SK-N-SH (cell line): ENCODE results near the gene TNNT2. TPM values are rescaled to one million over a fixed set of nuclear protein-coding genes. Genes with fewer than 3 reads are reported as not detected.

Source experiments
- CTCF ChIA-PET: fragments of 300-600, 350-600 bp; formaldehyde crosslinking; extraction: SDS; loops from one replicate; lab custom pipeline; 2021; lab: Yijun Ruan, JAX
- POLR2A ChIA-PET: fragments of 350-600 bp; sonication (Branson Sonifier 250); formaldehyde crosslinking; extraction: SDS; loops from one replicate; lab custom pipeline; 2020; ENCODE audit warnings: antibody characterized with exemption, inconsistent platforms; lab: Yijun Ruan, JAX
- DNase-seq: peaks from one replicate; pipeline ENCODE4 v3.0.0; 2012
- H2AFZ ChIP-seq: fragments of 200-600 bp; sonication (generic); 2 replicates; pipeline ENCODE4 v1.8.1; 2016; ENCODE audit warnings: antibody characterized with exemption, mild to moderate bottlenecking, low read depth
- H3F3A ChIP-seq: fragments of 200-600 bp; sonication (generic); replicated peaks from 2 replicates; pipeline ENCODE3; 2016; ENCODE audit warnings: antibody characterized with exemption, mild to moderate bottlenecking; ENCODE audit not compliant: insufficient read depth
- H3K27ac ChIP-seq, 2 experiments: fragments of 200-500 bp in 1 of 2; fragments of 200-600 bp in 1 of 2; sonication (Bioruptor generic) in 1 of 2; sonication (generic), shearing (Covaris generic) in 1 of 2; 2 replicates each; pipeline versions ENCODE4 v1.5.1 to v1.6.1; 2014 to 2016; ENCODE audit warnings: low read depth in 2 of 2, inconsistent platforms in 1 of 2, low read length in 1 of 2, mild to moderate bottlenecking in 1 of 2, mixed read lengths in 1 of 2
- H3K27me3 ChIP-seq: fragments of 200-600 bp; sonication (generic), shearing (Covaris generic); 2 replicates; pipeline ENCODE4 v1.6.1; 2016; ENCODE audit warnings: mixed run types; ENCODE audit not compliant: insufficient read depth
- H3K36me3 ChIP-seq, 2 experiments: fragments of 200-500 bp in 1 of 2; fragments of 200-600 bp in 1 of 2; sonication (Bioruptor generic) in 1 of 2; sonication (generic) in 1 of 2; replicated peaks in 1 of 2; 2 replicates each; pipeline versions ENCODE3 to v1.5.1; 2014 to 2016; ENCODE audit warnings: low read length in 1 of 2, mild to moderate bottlenecking in 1 of 2; ENCODE audit not compliant: insufficient read depth in 2 of 2, control insufficient read depth in 1 of 2
- H3K4me1 ChIP-seq, 2 experiments: fragments of 200-500 bp in 1 of 2; fragments of 200-600 bp in 1 of 2; sonication (Bioruptor generic) in 1 of 2; sonication (generic), shearing (Covaris generic) in 1 of 2; 2 replicates each; pipeline versions ENCODE4 v1.5.1 to v1.6.1; 2014 to 2016; ENCODE audit warnings: low read depth in 1 of 2, low read length in 1 of 2, mixed run types in 1 of 2; ENCODE audit not compliant: insufficient read depth in 2 of 2, control insufficient read depth in 1 of 2
- H3K4me2 ChIP-seq: fragments of 200-600 bp; sonication (generic), shearing (Covaris generic); 2 replicates; pipeline ENCODE4 v1.6.1; 2017; ENCODE audit warnings: mixed run types
- H3K4me3 ChIP-seq, 2 experiments: fragments of 200-500 bp in 1 of 2; fragments of 200-600 bp in 1 of 2; sonication (Bioruptor generic) in 1 of 2; sonication (generic), shearing (Covaris generic) in 1 of 2; 2 replicates each; pipeline versions ENCODE4 v1.5.1 to v1.8.1; 2014 to 2016; ENCODE audit warnings: low read depth in 2 of 2, inconsistent platforms in 1 of 2, low read length in 1 of 2, mild to moderate bottlenecking in 1 of 2, mixed read lengths in 1 of 2, moderate library complexity in 1 of 2
- H3K79me2 ChIP-seq: fragments of 200-600 bp; sonication (generic); 2 replicates; pipeline ENCODE4 v1.8.1; 2017; ENCODE audit warnings: mild to moderate bottlenecking; ENCODE audit not compliant: insufficient read depth
- H3K9ac ChIP-seq: fragments of 200-600 bp; sonication (generic); 2 replicates; pipeline ENCODE4 v1.6.1; 2017; ENCODE audit warnings: mixed run types
- H3K9me2 ChIP-seq: fragments of 200-600 bp; sonication (generic); 2 replicates; pipeline ENCODE4 v1.6.1; 2017; ENCODE audit warnings: mixed run types
- H3K9me3 ChIP-seq: fragments of 200-600 bp; sonication (generic); 2 replicates; pipeline ENCODE4 v1.6.1; 2017; ENCODE audit warnings: mixed run types, mild to moderate bottlenecking, moderate library complexity
- H4K20me1 ChIP-seq: fragments of 200-600 bp; sonication (generic); 2 replicates; pipeline ENCODE4 v1.6.1; 2017; ENCODE audit warnings: mild to moderate bottlenecking, mixed run types; ENCODE audit not compliant: insufficient read depth
- CHD2 ChIP-seq: fragments of 150-350 bp; IDR thresholded peaks from 2 replicates; pipeline ENCODE4 v1.6.1; 2018; ENCODE audit warnings: low read length; ENCODE audit not compliant: partially characterized antibody
- ELF1 ChIP-seq: IDR thresholded peaks from 2 replicates; pipeline ENCODE4 v1.4.0; 2012
- EP300 ChIP-seq, 2 experiments: IDR thresholded peaks; 2 replicates each; pipeline versions ENCODE4 v1.4.0 to v1.6.1; 2012; ENCODE audit warnings: borderline replicate concordance in 1 of 2, low read depth in 1 of 2, low read length in 1 of 2
- FOSL2 ChIP-seq: IDR thresholded peaks from 2 replicates; pipeline ENCODE4 v1.4.0; 2012; ENCODE audit warnings: low read depth, mild to moderate bottlenecking, moderate library complexity, borderline replicate concordance
- FOXJ3 ChIP-seq: sonication (generic); formaldehyde crosslinking; IDR thresholded peaks from 2 replicates; pipeline ENCODE4 v1.5.1; 2020; ENCODE audit warnings: mild to moderate bottlenecking, missing genetic modification reagents
- FOXM1 ChIP-seq: IDR thresholded peaks from 2 replicates; pipeline ENCODE4 v1.4.0; 2012; ENCODE audit warnings: low read depth, mild to moderate bottlenecking
- JUND ChIP-seq: IDR thresholded peaks from 2 replicates; pipeline ENCODE4 v1.4.0; 2012
- MAX ChIP-seq: IDR thresholded peaks from 2 replicates; pipeline ENCODE4 v1.4.0; 2012; ENCODE audit warnings: low read depth
- MEF2A ChIP-seq: IDR thresholded peaks from 2 replicates; pipeline ENCODE4 v1.4.0; 2012; ENCODE audit warnings: low read depth, borderline replicate concordance
- MXI1 ChIP-seq: IDR thresholded peaks from 2 replicates; pipeline ENCODE4 v1.6.1; 2012; ENCODE audit warnings: mild to moderate bottlenecking, low read depth, low read length, improper control_type of control experiment
- NFIC ChIP-seq: IDR thresholded peaks from 2 replicates; pipeline ENCODE4 v1.4.0; 2012; ENCODE audit warnings: borderline replicate concordance
- NRF1 ChIP-seq: IDR thresholded peaks from 2 replicates; pipeline ENCODE4 v1.6.1; 2012; ENCODE audit warnings: low read depth, mild to moderate bottlenecking, low read length
- RCOR1 ChIP-seq: fragments of 150-350 bp; IDR thresholded peaks from 2 replicates; pipeline ENCODE4 v1.6.1; 2017; ENCODE audit warnings: antibody characterized with exemption, low read length
- RXRA ChIP-seq: IDR thresholded peaks from 2 replicates; pipeline ENCODE4 v1.4.0; 2012; ENCODE audit warnings: low read depth, mild to moderate bottlenecking, borderline replicate concordance
- SIN3A ChIP-seq: IDR thresholded peaks from 2 replicates; pipeline ENCODE4 v1.6.1; 2012; ENCODE audit warnings: low read depth, mild to moderate bottlenecking, low read length, moderate library complexity, borderline replicate concordance
- TAF1 ChIP-seq: IDR thresholded peaks from 2 replicates; pipeline ENCODE4 v1.6.1; 2012; ENCODE audit warnings: low read depth, mild to moderate bottlenecking, low read length, moderate library complexity, borderline replicate concordance
- USF1 ChIP-seq: IDR thresholded peaks from 2 replicates; pipeline ENCODE4 v1.4.0; 2012; ENCODE audit warnings: low read depth, borderline replicate concordance
- USF2 ChIP-seq: fragments of 150-350 bp; IDR thresholded peaks from 2 replicates; pipeline ENCODE4 v1.6.1; 2017; ENCODE audit warnings: antibody characterized with exemption, low read length, low read depth, borderline replicate concordance
- ZBTB33 ChIP-seq: IDR thresholded peaks from 2 replicates; pipeline ENCODE4 v1.4.0; 2012; ENCODE audit warnings: low read depth, borderline replicate concordance
- WGBS: methylation state at CpG from one replicate; pipeline ENCODE4 v1.1.6; 2017; ENCODE audit warnings: low lambda C conversion rate; 5-methylcytosine and 5-hydroxymethylcytosine counted together
- polyA plus RNA-seq, 3 experiments: library from polyadenylated mRNA; depleted of rRNA; stranded (reverse); fragments of >200 nt; gene quantifications; 2 replicates each; pipeline ENCODE4 v1.2.3, GENCODE V29; 2012

The TNNT2 gene
- polyA plus RNA-seq, 1 of the 3 experiments (the other 2 are of a cell fraction): 0.33 TPM

GRCh38 chr1:201405484-201405831 lies 28.0 kb upstream of the TNNT2 start (continued):
- TF ChIP-seq RCOR1: no peak

- WGBS: 80% methylated on average over 5 of the region's 11 CpGs
- ChIA-PET CTCF (interaction anchor here (1.2 to 9.6 kb wide), 6 partner anchors 10 to 150 kb away, joined by 3 to 105 read pairs (median 6); no protein-coding TSS in a partner anchor), POLR2A (no interaction called here)
- DNase-seq: no peak
- peaks cover 43% of the 10 kb centered on the region; the same call in 1 of the 2 replicates for H3K27me3 ChIP-seq
- H3F3A ChIP-seq: no peaks in the 10 kb centered on the region
- peaks cover 0 to 8% of the 10 kb centered on the region in 2 experiments; a peak in 1 of 4 replicates for H3K4me1 ChIP-seq
- no peak overlapping the region for H3K4me3 ChIP-seq
- H4K20me1 ChIP-seq: no peaks in the 10 kb centered on the region
- H3K9me2 ChIP-seq: no peaks in the 10 kb centered on the region
- H3K4me2 ChIP-seq: no peak overlapping the region
- H2AFZ ChIP-seq: no peak overlapping the region
- H3K36me3 ChIP-seq: no peaks in the 10 kb centered on the region
- no peak overlapping the region for H3K9ac ChIP-seq
- H3K79me2 ChIP-seq: no peaks in the 10 kb centered on the region
- no peak overlapping the region for H3K27ac ChIP-seq
- TF ChIP-seq FOSL2: no peak
- TF ChIP-seq TAF1: no peak
- no peak for TF ChIP-seq MEF2A
- no peak for TF ChIP-seq RXRA
- no peak for TF ChIP-seq FOXM1
- TF ChIP-seq SIN3A: no peak
- no peak for TF ChIP-seq MAX
- TF ChIP-seq USF2: no peak
- H3K9me3 ChIP-seq: no peaks in the 10 kb centered on the region
Measured at GRCh38 chr1:201404722-201405483, 27.4 kb upstream of the TNNT2 start.

- 44% methylated on average over 7 of the region's 7 CpGs for WGBS
- Histone ChIP-seq H3K4me3 (no peak overlapping the region), H3K27ac (no peak overlapping the region), H3K4me2 (no peak overlapping the region), H3K27me3 (peaks cover 35% of the 10 kb centered on the region; the same call in 1 of the 2 replicates), H4K20me1 (no peaks in the 10 kb centered on the region), H3K79me2 (no peaks in the 10 kb centered on the region), H3K9ac (no peak overlapping the region), H3K9me2 (no peaks in the 10 kb centered on the region), H3K4me1 (peaks cover 0 to 8% of the 10 kb centered on the region in 2 experiments; a peak in 1 of 4 replicates), H3K9me3 (no peaks in the 10 kb centered on the region), H2AFZ (no peak overlapping the region), H3K36me3 (no peaks in the 10 kb centered on the region), H3F3A (no peaks in the 10 kb centered on the region)
- ChIA-PET CTCF (interaction anchor here (0.8 to 9.6 kb wide), 3 partner anchors 21 to 95 kb away, joined by 3 to 105 read pairs (median 4); no protein-coding TSS in a partner anchor), POLR2A (no interaction called here)
- no peak for DNase-seq
- TF ChIP-seq EP300 (IDR thresholded peaks at IDR 0.05; ENCODE audit: borderline replicate concordance in 1 of 2, low read depth in 1 of 2, low read length in 1 of 2): no peak
- no peak for TF ChIP-seq NFIC
- TF ChIP-seq CHD2: no peak
- TF ChIP-seq JUND: no peak
- no peak for TF ChIP-seq NRF1
- no peak for TF ChIP-seq ELF1
- no peak for TF ChIP-seq MEF2A
- no peak for TF ChIP-seq USF1
- no peak for TF ChIP-seq FOXJ3 (CRISPR knock-in tag)
- no peak for TF ChIP-seq ZBTB33
- TF ChIP-seq MXI1: no peak
- no peak for TF ChIP-seq USF2
Measured at GRCh38 chr1:201404055-201404454, 26.6 kb upstream of the TNNT2 start.
